ENCODE measurements around the gene DRD1.
"Not testable (repeated sequence)": the region's sequence is repeated elsewhere in the genome, so short reads cannot be mapped to it uniquely, and the experiment has no call there.

The DRD1 gene

DNA sequence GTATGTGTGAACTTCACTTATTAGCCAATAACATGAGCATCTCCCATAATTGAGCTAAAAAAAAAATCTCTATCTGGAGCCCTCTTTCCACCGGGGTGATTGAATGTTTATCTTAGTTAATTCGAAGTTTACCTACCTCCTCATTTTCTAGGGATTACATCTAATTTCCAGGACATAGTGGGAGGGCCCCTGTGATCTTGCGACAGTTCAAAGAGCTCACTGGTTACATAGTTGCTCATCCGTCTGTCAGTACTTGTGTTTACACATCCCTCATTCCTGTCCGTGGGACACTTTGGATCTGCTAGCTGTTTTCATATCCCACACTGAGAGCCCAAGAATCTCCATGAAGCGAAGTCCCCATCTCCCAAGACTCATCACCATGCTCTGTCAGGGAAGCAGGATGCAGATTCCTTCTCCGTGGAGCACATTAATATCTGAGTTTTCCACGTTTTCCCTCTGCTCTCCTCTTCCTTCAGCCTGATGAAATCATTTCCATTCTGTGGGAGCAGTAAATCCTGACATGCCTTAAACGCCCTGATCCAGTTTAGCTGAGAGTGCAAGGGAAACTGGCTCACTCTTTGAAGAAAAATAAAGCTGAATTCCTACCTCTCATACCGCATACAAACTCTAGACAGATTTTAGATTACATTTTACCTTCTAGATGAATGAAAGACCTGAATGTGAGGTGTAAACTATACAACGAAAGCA lies 24.2 kb upstream of the DRD1 start:
- DNase-seq: no peak

DNA sequence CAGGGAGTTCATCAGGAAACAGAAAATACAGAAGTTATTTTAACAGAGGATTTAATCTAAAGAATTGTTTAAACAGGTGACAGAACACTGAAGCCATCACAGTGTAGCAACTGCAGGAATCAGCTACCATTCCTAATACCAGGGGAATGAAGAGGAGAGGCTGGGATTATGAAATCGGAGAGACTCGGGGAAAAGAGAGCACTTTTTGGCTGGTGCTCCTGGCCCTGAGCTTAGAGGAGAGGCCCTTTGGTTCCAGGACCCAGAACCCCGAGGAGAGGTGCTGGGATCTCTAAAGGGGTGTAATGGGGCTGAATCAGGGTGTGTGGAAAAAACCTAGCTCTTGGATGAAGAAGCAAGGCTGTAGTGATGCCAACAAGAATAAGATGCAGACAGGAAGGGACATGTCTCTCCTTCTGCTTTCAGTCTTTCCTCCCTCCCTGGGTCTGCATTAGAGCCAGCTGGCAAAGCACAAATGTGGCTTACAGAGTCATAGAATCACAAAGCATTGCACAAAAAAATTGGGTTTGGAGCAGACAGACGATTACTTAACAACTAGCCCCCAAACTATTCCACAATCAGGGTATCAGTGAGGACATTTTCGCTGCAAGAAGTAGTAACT lies 22.8 kb upstream of the DRD1 start:
- no peak for DNase-seq

DNA sequence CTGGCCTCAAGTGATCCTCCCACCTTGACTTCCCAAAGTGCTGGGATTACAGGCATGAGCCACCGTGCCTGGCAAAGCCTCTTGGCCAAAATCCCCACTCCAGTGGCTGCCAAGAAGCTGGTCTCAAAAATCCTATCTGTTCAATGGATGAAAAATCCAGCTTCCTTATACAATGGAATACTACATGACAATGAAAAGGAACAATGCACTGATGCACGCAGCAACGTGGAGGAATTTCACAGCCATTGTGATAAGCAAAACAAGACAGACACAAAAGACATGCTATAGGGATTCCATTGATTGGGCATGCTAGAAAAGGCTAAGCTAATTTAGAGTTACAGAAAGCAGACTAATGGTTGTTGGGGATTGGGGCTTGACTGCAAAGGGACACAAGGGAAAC lies 21.3 kb upstream of the DRD1 start:
- DNase-seq: no peak

DNA sequence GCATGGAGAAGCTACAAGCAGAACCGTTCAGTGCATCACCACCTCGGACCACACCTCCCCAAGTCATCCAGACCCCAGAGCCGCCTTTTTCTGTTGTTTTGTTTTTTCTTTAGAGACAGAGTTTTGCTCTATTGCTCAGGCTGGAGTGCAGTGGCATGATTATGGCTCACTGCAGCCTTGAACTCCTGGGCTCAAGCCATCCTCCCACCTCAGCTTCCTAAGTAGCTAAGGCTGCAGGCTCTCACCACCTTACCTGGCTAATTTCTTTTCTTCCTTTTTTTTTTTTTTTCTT lies 20.9 kb upstream of the DRD1 start:
- DNase-seq: no peak

DNA sequence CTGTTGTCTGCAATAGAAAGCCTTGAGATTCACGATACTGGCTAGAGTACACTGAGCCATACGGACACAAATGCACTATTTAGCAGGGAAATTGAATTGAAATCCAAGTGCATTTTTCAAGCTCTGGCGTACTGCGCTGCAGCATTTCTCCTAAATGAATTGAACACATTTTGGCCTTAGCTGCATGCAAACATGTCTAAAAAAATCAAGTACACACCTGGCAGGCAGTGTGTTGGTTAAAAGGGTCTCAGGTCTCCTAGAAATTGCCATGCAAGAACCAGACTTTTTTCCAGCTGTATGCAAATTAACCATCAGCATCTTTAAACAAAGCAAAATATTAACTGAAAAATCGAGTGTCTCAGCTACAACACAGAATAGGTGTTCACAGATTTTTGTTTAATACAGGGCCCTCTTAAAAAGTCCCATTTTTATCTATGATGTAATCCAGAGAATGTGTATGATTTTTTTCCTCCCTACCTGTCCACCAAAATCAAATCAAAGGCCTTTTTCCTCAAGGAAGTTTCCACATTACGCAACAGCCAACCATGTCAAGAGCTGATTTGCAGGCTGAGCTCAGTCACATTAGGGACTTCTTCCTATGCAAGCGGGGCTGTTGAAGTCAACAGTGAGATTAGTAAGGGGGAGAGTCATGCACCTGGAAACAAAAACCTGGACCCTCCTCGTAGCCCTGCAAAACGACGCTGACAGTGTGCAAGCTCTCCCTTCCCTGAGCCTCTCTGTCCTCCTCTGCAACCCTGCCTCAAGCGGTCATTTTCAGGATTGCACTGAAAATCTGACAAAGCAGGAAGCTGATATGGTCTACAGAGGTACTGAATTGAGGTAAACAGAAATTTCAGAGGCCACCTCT lies 20.3 kb upstream of the DRD1 start:
- DNase-seq: peak; percentile 89

DNA sequence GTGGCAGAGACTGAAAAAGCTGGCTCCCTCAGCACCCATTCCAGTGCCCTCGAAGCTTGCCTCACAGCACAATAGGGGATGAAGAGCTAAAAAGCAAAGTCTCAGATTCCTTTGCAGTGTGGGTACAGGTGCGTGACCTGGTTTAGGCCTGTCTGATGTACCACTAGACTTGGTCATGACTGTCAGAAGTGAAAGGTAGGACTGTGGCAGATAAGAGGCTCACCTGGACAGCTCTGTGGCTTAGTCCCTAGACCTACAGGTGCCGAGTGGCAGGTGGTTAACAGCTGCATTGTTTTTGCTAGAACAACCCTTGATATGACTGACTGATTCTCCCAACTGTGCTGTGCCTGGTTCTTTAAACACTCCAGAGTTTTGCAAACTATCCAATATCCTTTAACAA lies 19.7 kb upstream of the DRD1 start:
- DNase-seq: no peak

DNA sequence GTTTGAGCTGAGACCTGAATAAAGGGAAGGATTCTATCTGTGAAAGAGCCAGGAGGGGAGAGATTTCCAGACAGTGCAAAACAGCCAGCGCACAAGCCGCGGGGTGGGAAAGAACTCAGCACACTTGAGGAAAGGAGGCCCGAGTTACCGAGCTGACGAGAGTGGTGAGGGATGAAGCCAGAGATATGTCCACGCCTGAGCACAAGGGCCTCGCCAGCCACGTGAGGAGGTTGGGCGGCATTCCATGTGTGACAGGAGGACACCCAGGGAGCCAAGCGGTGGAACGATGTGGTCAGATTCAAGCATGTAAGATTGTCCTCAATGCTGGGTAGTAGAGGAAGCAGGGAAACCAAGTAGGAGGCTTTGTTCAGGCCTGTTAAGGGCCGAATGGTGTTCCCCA lies 17.4 kb upstream of the DRD1 start:
- no peak for DNase-seq

DNA sequence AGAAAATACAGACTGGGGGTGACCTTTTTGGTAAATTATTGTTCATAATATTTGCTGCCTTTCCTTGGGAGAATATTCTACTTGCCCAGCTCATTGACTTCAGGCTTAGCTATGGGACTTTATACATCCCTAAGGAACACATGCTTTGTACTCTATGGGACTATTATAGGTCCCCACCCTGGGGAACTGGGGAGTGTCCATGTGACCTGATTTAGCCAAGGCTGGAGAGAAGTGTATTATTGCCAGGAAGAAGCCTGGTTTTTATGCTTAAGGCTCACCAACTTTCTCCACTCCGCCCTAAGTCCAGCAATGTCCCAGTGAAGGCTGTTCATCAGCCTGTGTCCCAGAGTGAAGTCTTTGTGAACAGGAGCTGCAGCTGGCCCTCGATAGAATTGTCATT lies 16.6 kb upstream of the DRD1 start:
- DNase-seq: no peak

DNA sequence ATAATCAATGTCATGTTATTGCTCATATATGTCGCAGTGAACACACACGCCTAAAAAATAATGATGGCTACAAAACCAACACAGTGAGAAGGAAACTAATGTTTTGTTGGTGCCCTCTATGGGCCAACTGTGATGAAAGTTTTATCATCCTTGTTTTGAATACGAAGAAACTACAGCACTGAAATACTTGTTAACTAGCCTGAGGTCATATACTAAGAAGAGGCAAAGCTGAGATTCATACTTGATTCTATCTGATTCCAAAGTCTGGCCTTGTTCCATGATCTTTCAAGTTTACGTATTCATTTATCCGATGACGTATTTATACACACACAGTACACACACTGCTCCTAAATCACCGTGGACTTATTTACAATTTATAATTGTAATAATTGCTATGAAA lies 16.1 kb upstream of the DRD1 start:
- DNase-seq: peak; percentile 28

DNA sequence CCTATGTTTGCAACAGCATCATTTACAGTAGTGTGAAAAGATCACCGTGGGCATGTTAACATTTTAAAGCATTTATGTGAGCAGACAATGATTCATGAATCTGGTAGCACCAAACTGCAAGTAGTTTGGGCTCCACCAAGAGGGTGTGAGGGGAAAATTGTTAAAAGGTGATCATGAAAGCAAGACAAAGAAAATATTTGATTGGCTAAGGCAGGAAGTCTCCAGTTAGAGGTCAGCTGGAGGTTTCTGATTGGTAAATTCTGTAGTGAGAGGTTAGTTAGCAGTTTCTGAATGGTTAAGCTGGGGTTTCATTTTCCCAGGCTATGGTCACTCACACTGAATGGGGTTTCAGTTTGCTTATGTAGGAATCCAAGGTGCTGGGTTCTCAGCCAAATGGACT lies 13.5 kb upstream of the DRD1 start:
- peak; percentile 75 for DNase-seq

DNA sequence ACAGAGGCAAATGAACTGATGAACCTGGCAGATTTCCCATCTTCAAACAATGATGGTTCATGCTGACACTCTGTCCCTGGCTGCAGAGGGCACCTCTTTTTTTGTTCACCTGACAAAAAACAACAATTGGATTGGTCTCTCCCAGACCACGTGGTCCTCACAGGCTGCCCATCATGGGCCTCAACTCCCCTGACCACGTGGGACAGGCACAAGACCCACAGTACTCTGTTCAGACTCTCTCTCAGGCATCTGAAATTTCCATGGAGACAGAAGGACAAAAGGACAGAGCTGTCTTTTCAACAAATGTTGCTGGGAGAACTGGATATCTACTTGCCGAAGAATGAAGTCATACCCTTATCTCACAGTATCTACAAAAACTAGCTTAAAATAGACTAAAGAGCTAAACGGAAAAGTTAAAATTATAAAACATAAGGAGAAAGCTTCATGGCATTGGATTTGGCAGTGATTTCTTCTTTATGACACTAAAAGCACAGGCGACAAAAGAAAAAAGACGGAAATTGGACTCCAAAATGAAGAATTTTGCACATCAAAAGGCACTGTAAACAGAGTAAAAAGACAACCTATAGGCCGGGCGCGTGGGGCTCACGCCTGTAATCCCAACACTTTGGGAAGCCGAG lies 12.2 kb upstream of the DRD1 start:
- DNase-seq: no peak

DNA sequence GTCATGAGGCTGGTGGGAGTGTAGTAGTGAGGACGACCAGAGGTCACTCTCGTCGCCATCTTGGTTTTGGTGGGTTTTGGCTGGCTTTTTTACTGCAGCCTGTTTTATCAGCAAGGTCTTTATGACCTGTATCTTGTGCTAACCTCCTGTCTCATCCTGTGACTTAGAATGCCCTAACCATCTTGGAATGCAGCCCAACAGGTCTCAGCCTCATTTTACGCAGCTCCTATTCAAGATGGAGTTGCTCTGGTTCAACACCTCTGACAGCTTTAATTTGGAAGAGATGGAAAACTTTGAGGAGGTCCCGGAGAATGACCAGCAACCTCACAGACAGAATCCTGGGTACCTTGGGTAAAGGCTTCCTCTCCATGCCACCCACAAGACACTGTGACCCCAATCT lies 10.4 kb upstream of the DRD1 start:
- DNase-seq: not testable (repeated sequence)

DNA sequence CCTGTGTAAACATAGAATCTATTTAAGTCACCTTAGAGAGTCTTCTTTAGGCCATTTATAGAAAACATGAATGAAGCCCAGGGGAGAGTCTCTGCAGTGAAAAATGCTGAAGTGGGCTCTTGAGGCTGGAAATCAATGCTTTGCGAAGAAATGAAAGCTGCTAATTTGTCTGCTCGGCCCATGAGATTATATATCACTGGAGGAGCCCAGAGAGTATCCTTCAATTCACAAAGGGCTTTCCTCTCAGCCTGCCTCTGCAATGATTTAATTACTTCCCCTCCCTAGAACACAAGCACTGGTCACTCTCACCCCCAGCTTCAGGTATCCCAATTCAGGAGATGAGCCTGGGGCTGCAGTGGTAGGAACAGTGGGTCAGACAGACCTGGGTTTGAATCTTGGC lies 8.2 kb upstream of the DRD1 start:
- DNase-seq: no peak

DNA sequence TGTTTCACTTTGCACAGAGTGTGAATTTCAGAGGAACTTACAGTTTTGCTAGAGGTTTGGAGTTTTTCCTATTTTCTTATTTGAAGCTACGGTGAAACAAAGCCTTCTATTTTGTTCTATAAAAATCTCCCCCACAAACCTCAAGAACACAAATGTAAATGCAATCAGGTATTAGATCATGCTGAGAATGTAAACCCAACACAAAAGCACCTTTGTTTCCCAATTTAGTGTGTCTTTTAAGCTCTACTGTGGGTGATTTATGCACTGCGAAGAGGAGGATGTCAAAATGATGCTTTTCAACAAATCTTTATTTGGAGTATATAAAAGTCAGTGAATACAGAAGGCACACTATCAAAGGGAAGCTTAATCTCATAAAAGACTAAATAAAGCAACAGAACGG lies 4.3 kb upstream of the DRD1 start:
- DNase-seq: no peak

DNA sequence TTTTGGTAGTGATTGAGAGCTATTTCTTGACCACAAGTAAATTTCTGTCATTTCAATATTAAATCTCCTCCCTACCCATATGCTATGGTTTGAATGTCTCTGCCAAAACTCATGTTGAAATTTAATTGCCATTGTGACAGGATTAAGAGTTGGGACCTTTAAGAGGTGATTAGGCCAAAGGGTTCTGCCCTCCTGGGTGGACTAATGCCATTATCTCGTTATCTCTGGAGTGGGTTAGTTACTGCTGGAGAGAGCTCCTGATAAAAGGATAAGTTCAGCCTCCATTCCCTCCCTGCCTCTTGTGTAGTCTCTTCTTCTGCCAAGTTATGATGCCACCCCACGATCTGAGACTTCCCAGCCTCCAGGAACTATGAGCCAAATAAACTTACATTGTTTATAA lies 3.6 kb upstream of the DRD1 start:
- DNase-seq: no peak

DNA sequence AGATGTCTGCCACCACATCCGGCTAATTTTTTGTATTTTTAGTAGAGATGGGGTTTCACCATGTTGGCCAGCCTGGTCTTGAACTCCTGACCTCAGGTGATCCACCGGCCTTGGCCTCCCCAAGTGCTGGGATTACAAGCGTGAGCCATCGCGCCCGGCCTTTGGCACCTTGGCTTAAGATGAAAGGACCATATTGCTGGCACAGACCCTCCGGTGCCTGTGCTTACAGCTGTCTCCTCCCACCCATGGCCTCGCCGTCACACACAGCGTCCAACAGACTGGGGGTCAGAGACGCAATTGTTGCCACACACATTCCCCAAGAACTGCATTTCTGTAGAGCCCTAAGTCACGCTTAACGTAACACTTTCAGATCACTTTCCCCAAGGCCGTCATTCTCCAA lies 2.4 kb upstream of the DRD1 start:
- DNase-seq: not testable (repeated sequence)

DNA sequence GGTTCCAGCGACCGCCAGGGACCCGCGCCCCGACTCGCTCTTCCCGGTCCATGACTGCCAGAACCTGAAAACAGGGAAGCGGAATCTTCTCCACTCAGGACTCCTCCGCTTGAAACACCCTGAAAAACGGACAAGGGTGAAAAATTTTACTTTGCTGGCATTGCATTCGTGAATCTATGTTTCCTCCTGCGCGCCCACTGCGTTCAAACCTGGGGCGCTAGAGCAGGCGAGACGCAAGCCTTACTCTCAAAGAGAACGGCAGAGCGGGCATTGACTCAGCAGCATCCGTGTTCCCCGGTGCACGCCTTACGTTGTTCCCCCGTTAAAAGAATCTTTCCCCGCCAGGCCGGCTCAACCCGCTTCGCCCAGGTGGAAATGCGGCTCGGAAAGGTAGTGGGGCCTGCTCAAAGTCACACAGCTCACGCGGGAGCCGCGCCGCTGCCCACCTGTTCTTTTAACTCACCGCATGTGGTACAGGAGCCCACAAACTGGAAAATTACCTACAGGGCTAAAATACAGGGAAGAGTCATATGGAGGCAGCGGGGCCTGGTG lies 999 bp upstream of the DRD1 start:
- no peak for DNase-seq

DNA sequence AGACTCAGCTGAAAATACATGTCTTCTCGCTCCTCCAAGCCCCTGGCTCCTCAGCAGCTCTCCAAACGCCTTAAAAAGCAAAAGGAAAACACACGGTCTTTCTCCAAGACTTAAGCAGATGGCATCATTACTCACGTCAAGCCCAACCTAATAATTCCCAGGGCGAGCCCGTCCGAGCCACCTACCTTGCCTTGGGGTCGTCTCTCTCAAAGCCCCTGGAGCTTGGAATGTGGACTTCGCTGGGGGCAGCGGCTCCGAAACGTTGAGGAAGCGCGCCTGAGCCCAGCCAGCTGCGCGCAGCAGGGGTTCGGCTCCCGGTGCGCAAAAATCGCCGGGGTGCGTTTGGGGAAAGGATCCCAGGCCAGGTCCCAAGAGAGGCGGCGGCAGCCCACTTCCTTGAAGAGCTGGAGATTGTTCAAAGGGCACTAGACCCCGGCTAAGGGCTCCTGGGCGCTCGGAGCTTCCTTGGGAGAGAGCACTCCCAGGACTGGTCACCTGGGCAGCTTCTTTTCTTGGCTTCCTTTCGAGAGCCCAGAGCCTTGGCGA lies 395 bp downstream of the DRD1 start:
- no peak for DNase-seq

DNA sequence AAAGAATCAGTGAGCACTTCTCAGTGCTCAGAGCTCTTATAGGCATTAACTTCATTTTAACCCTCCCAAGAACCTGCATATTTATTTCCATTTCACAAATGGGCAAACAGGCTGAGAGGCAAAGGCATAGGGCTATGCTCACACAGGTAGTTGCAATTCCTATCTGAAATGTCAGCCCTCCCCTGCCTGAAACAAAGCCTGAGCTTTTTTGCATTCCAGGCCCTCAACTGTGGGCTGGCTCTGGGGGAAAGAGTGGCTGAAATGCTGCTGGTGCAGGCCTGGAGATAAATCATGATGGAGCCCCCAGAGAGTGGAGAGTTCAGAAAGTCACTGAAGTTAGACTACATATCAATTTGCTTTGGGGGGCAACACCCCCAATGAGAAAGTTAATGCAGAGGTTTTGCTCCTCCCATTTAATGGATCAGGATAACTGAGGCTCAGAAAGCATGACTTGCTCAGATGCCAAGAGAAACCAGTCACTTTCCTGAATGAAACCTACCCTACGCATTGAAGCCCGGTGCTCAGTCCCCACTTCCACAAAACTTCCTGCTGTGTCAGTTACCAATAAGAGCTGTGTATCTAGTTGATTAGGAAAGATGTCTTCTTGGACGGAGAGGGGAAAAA lies 5.6 kb downstream of the DRD1 start:
- no peak for DNase-seq

DNA sequence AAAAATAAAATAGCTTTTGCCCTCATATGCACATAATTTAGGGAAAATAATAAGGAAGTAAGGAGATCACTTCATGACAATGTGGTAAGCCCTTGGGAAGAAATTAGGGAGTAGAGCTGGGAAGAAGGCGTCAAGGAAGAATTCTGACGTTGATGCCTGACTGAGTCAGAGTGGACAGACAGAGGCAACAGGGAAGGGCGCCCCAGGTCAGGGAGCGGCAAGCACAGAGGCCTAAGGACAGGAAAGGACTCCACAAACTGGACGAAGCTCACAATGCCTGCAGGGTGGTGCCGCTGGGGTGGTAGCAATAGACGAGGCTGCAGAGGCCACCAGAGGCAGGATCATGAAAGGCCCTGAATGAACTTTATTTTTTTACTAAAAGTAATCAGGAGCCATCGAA lies 7.6 kb downstream of the DRD1 start:
- no peak for DNase-seq

DNA sequence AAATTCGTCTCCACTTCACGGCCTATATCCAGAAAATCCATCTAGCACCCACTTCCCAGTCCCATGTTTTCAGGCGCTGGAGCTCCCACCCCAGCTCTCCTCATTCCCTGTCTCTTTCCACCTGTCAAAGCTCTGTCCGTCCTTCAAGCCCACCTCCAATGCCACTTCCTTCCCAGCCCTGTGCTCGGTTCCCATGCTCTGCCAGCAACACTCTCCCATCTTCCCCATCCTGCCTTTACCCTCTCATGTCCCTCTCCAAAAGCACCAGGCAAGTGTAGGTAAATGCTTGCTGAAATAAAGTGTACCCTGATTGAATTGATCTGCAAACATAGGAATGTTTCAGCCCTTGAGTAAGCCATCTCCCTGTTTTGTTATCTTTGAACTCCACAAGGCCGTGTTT lies 9.2 kb downstream of the DRD1 start:
- no peak for DNase-seq

DNA sequence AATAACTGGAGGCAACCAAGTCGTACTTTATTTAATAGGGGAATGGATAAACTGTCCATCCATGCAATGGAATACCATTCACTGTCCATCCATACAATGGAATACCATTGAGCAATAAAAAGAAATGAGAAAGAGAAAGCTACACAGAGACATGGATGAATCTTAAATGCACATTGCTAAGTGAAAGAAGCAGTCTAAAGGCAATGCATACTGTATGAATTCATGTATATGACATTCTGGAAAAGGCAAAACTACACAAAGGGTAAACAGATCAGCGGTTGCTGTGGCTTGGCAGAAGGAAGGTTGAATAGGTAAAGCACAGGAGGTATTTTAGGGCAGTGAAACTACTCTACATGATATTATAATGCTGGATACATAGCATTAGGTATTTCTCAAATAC lies 16.2 kb downstream of the DRD1 start:
- DNase-seq: no peak

DNA sequence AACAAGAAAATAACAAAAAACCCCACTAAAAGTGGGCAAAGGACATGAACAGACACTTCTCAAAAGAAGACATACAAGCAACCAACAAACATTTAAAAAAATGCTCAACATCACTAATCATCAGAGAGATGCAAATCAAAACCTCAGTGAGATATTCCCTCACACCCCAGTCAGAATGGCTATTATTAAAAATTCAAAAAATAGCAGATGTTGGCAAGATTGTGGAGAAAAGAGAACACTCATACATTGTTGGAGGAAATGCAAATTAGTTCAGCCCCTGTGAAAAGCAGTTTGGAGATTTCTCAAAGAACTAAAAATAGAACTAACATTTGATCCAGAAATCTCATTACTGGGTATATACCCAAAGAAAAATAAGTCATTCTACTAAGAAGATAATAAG lies 19.4 kb downstream of the DRD1 start:
- not testable (repeated sequence) for DNase-seq
